DOHH2 (cell line): Measurements from ENCODE around the gene EIF3J.

Source experiments
- H3F3A ChIP-seq: fragments of 200-600 bp; sonication (generic), shearing (Covaris generic); 2 replicates; pipeline ENCODE4 v1.6.0; 2016; ENCODE audit warnings: antibody characterized with exemption, mild to moderate bottlenecking; ENCODE audit not compliant: control insufficient read depth, insufficient read depth
- H3K27ac ChIP-seq: fragments of 200-600 bp; sonication (generic); 2 replicates; pipeline ENCODE4 v1.5.1; 2014; ENCODE audit warnings: low read depth, mild to moderate bottlenecking, low read length, moderate library complexity
- H3K27me3 ChIP-seq: fragments of 200-600 bp; sonication (generic); 2 replicates; pipeline ENCODE4 v1.6.1; 2014; ENCODE audit warnings: mild to moderate bottlenecking, low read length, mixed read lengths; ENCODE audit not compliant: control insufficient read depth
- H3K36me3 ChIP-seq: fragments of 200-600 bp; sonication (generic); 2 replicates; pipeline ENCODE4 v1.6.1; 2014; ENCODE audit warnings: mild to moderate bottlenecking, low read length, moderate library complexity, mixed read lengths; ENCODE audit not compliant: control insufficient read depth
- H3K4me1 ChIP-seq: fragments of 200-600 bp; sonication (generic); 2 replicates; pipeline ENCODE4 v1.6.1; 2014; ENCODE audit warnings: mild to moderate bottlenecking, low read length, mixed read lengths; ENCODE audit not compliant: control insufficient read depth
- H3K4me2 ChIP-seq: fragments of 200-600 bp; sonication (generic); 2 replicates; pipeline ENCODE4 v1.6.0; 2014; ENCODE audit warnings: mild to moderate bottlenecking, low read length, moderate library complexity
- H3K4me3 ChIP-seq: fragments of 200-600 bp; sonication (generic); 2 replicates; pipeline ENCODE4 v1.5.1; 2014; ENCODE audit warnings: mild to moderate bottlenecking, low read length, mixed read lengths
- H3K79me2 ChIP-seq: fragments of 200-600 bp; sonication (generic); 2 replicates; pipeline ENCODE4 v1.6.1; 2014; ENCODE audit warnings: mild to moderate bottlenecking, low read length, mixed read lengths; ENCODE audit not compliant: control insufficient read depth
- H3K9me2 ChIP-seq: fragments of 200-600 bp; sonication (generic); replicated peaks from 2 replicates; pipeline ENCODE4 v1.6.1; 2014; ENCODE audit warnings: mild to moderate bottlenecking, low read length, mixed read lengths; ENCODE audit not compliant: control insufficient read depth
- H3K9me3 ChIP-seq: fragments of 200-600 bp; sonication (generic); 2 replicates; pipeline ENCODE4 v1.6.1; 2014; ENCODE audit warnings: antibody characterized with exemption, low read length, mixed read lengths; ENCODE audit not compliant: control insufficient read depth, insufficient read depth
- H4K20me1 ChIP-seq: fragments of 200-600 bp; sonication (generic); 2 replicates; pipeline ENCODE4 v1.6.0; 2014; ENCODE audit warnings: low read depth, mild to moderate bottlenecking, antibody characterized with exemption, low read length, moderate library complexity; ENCODE audit not compliant: control insufficient read depth, insufficient read depth
- EZH2phosphoT487 ChIP-seq: fragments of 200-600 bp; sonication (generic); IDR thresholded peaks from 2 replicates; pipeline ENCODE4 v1.6.1; 2017; ENCODE audit warnings: borderline replicate concordance, mild to moderate bottlenecking, antibody characterized with exemption, low read length, moderate library complexity, mixed read lengths
- TF ChIP-seq, protein P1 (sequence below): fragments of 200-600 bp; sonication (generic); IDR thresholded peaks from one replicate; pipeline ENCODE4 v1.5.1; 2014; ENCODE audit warnings: antibody characterized with exemption, mild to moderate bottlenecking, low read depth, low read length; ENCODE audit not compliant: poor library complexity, severe bottlenecking

The EIF3J gene

GRCh38 chr15:44580105-44580504, 43.2 kb downstream of the EIF3J start:
- H3K4me1 ChIP-seq, result no peaks in the 10 kb centered on the region
- H4K20me1 ChIP-seq, result no peaks in the 10 kb centered on the region
- H3K27ac ChIP-seq, result no peak overlapping the region
- no peaks in the 10 kb centered on the region for H3K9me2 ChIP-seq
- H3K9me3 ChIP-seq, result no peaks in the 10 kb centered on the region
- TF ChIP-seq, protein P1, sequence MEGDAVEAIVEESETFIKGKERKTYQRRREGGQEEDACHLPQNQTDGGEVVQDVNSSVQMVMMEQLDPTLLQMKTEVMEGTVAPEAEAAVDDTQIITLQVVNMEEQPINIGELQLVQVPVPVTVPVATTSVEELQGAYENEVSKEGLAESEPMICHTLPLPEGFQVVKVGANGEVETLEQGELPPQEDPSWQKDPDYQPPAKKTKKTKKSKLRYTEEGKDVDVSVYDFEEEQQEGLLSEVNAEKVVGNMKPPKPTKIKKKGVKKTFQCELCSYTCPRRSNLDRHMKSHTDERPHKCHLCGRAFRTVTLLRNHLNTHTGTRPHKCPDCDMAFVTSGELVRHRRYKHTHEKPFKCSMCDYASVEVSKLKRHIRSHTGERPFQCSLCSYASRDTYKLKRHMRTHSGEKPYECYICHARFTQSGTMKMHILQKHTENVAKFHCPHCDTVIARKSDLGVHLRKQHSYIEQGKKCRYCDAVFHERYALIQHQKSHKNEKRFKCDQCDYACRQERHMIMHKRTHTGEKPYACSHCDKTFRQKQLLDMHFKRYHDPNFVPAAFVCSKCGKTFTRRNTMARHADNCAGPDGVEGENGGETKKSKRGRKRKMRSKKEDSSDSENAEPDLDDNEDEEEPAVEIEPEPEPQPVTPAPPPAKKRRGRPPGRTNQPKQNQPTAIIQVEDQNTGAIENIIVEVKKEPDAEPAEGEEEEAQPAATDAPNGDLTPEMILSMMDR, result no peak
- no peak for TF ChIP-seq EZH2phosphoT487
- H3F3A ChIP-seq, result peaks cover 8% of the 10 kb centered on the region
- no peak overlapping the region for H3K4me2 ChIP-seq
- no peaks in the 10 kb centered on the region for H3K27me3 ChIP-seq
- H3K4me3 ChIP-seq, result no peak overlapping the region
- no peaks in the 10 kb centered on the region for H3K79me2 ChIP-seq
- peaks cover 28% of the 10 kb centered on the region for H3K36me3 ChIP-seq

- Histone ChIP-seq H4K20me1 (no peaks in the 10 kb centered on the region), H3K27me3 (no peaks in the 10 kb centered on the region), H3F3A (peaks cover 8% of the 10 kb centered on the region), H3K4me2 (no peak overlapping the region), H3K4me3 (no peak overlapping the region), H3K9me2 (no peaks in the 10 kb centered on the region), H3K79me2 (no peaks in the 10 kb centered on the region), H3K36me3 (peaks cover 60% of the 10 kb centered on the region), H3K4me1 (no peaks in the 10 kb centered on the region), H3K27ac (no peak overlapping the region), H3K9me3 (no peaks in the 10 kb centered on the region)
- TF ChIP-seq, protein P1, result peak; percentile 72
- TF ChIP-seq EZH2phosphoT487, result no peak
Measured at GRCh38 chr15:44584162-44584749, 47.3 kb downstream of the EIF3J start.

DNA sequence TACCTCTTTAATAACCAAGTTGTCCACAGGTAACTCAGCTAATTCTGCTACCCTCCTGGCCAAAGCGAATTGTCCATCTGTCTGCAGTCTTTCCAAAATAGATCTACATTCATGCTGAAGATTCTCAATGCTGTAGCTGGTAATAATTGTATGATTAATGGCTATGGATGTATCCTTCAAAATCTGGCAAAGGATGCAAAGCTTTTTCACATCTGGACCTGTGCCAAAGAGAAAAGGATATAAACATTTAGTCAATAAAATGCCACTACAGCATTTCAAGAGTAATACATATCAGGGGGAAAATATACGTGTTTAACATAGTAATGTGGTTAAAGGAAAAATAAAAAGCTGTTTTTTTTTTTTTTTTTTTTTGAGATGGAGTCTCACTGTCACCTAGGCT, 48.7 kb downstream of the EIF3J start:
- Histone ChIP-seq H3K4me3 (no peak overlapping the region), H3K4me2 (no peak overlapping the region), H3K9me2 (no peaks in the 10 kb centered on the region), H3F3A (no peaks in the 10 kb centered on the region; the same call in 1 of the 2 replicates), H3K27ac (no peak overlapping the region), H3K4me1 (no peaks in the 10 kb centered on the region), H3K9me3 (no peaks in the 10 kb centered on the region), H4K20me1 (no peaks in the 10 kb centered on the region), H3K79me2 (no peaks in the 10 kb centered on the region), H3K36me3 (peaks cover 68% of the 10 kb centered on the region), H3K27me3 (no peaks in the 10 kb centered on the region)
- TF ChIP-seq, protein P1, result no peak
- no peak for TF ChIP-seq EZH2phosphoT487
